Endothelial cell of umbilical vein (primary cell): ENCODE results near the gene ZER1.

Experiments used
- JUN ChIP-seq: IDR thresholded peaks from 2 replicates; pipeline ENCODE4 v1.6.1; 2011; ENCODE audit warnings: borderline replicate concordance, low read depth; ENCODE audit not compliant: insufficient read length, insufficient read depth
- MYC ChIP-seq: IDR thresholded peaks from one replicate; pipeline ENCODE4 v1.6.1; 2011; ENCODE audit warnings: mild to moderate bottlenecking, low read depth, low read length
- POLR2A ChIP-seq: IDR thresholded peaks from 2 replicates; pipeline ENCODE4 v1.6.1; 2012; ENCODE audit warnings: low read depth, mild to moderate bottlenecking, control low read depth, low read length
- TF ChIP-seq, protein P1 (sequence below), 2 donors: IDR thresholded peaks; 1 replicate in 1 of 2; 2 replicates in 1 of 2; pipeline ENCODE4 v1.5.1; 2011; ENCODE audit warnings: low read length in 2 of 2, mild to moderate bottlenecking in 2 of 2, moderate library complexity in 2 of 2, control low read depth in 1 of 2, inconsistent platforms in 1 of 2, low read depth in 1 of 2; ENCODE audit not compliant: insufficient read depth in 1 of 2; ENCODE audit errors: extremely low read depth in 1 of 2

DNA sequence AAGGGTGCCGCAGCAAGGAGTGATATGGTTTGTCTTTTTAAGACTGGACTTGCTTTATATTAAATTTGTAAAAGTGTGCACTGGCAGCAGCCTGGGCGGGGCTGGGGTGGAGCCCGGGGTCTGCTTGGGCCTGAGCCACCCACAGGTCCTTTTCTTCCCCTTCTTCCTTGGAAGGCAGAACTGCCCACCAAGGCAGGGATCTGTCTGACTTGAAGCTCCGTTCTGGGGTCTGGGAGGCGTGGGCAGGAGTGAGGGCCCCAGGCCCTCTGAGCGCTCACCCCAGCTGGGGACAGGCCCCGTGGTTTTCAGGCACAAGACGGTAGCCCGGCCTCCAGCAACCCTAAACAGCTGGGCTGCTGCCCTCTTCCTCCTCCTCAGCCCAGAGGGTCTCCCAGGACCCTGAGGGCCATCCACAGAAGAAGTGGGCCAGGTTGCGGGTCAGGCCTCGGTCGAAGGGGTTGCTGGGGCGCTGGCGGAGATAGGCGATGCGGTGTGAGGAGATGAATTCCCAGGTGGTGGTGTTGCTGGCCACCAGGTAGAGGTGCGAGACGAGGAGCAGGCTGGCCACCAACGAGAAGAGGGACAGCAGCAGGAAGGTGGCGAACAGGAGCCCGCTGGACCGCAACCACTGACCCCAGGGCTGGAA lies 50.8 kb downstream of the ZER1 start:
- TF ChIP-seq, protein P1, sequence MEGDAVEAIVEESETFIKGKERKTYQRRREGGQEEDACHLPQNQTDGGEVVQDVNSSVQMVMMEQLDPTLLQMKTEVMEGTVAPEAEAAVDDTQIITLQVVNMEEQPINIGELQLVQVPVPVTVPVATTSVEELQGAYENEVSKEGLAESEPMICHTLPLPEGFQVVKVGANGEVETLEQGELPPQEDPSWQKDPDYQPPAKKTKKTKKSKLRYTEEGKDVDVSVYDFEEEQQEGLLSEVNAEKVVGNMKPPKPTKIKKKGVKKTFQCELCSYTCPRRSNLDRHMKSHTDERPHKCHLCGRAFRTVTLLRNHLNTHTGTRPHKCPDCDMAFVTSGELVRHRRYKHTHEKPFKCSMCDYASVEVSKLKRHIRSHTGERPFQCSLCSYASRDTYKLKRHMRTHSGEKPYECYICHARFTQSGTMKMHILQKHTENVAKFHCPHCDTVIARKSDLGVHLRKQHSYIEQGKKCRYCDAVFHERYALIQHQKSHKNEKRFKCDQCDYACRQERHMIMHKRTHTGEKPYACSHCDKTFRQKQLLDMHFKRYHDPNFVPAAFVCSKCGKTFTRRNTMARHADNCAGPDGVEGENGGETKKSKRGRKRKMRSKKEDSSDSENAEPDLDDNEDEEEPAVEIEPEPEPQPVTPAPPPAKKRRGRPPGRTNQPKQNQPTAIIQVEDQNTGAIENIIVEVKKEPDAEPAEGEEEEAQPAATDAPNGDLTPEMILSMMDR (IDR thresholded peaks at IDR 0.05; ENCODE audit: extremely low read depth in 1 of 2, insufficient read depth in 1 of 2, low read depth in 1 of 2, low read length in 2 of 2): no peak
- no peak for TF ChIP-seq MYC
- TF ChIP-seq JUN: no peak
- no peak for TF ChIP-seq POLR2A
